ENCODE measurements around the gene SYT7.

The SYT7 gene

GRCh38 chr11:61514050-61514917 lies 66.6 kb downstream of the SYT7 start:
- no peak for DNase-seq (ENCODE audit: low read depth)

DNA sequence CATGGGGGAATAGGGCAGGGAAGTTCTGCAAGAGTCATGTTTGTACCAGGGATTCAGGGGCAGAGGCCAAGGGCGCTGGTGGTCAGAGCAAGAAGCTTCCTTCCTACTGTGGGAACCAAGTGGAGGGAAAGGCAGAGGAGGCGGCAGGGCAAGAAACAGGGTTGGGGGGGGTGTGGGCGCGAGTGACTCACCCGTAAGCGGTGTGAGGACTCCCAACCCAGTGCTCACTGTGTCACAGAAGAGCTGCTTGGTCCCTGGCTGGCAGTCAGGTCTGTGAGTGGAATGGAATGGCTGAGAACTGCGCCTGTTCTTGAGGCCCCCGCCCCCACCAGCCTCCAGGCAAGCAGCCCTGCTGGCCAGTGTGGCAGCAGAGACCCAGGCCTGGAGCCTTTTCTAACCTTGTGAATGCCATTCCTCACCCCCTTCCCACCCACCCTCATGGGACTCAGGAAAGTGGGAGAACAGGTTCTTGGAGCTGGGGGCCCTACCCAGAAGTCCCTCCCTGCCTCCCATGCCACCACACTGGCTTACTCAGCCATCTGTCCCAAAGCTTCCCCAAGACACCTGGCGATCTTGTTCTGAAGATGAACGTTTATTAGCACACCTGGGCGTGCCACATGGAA lies 67.6 kb downstream of the SYT7 start:
- DNase-seq (ENCODE audit: low read depth), result no peak

DNA sequence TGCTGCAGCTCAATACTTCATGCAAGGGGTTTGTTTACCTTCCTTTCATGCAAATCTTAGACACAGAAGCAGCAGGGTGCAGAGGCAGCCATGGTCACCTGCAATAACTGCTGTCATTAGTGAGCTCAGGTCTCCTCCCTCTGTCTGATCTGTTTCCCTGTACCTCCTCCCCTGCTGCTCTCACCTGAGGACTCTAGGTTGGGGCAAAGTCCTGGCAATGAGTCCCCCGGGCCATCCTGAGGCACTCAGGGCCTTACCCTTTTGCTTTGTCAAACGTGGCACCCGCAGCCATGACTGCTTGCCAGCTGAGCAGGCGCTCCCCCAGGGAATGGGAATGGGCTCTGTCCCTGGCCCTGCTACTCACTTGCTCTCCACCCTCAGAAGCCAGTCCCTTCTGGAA lies 68.4 kb downstream of the SYT7 start:
- DNase-seq (ENCODE audit: low read depth), result no peak

DNA sequence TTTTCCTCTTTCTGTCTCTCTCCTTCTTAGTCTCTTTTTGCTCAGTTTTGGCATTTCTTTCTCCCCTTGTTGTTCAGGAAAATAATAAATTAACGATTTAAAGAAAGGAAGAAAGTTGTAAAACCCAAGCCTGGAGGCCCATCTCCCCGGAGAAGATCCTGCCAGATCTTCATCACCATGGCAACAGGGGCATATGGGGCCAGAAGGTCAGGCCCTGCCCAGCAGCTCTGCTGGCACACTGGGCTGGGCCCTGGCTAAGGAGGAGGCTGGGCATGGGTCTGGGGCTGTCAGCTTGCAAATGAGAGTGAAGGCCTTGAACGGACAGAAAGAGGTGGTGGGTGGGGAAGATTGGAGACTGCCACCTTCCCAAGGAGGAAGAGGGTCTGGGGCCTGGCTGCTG lies 69.5 kb downstream of the SYT7 start:
- DNase-seq (ENCODE audit: low read depth), result no peak

DNA sequence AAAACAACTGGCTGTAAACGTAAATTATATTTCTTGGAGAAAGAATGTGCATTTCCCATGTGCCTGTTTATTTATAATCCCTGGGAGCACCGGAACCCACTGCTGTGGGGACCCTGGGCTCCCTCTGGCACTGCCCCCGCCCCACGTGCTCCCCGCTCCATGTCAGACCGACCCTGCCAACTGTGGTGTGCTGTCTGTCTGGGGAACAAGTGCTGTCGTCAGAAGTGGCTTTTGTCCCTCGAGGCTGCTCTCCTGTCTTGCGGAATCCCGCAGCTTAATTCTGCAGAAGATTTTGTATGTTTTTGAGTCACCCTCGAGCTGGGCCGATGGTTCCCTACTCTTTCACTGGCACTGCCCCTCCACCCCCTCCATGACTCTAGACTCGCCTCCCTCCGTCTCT lies 69.9 kb downstream of the SYT7 start:
- no peak for DNase-seq (ENCODE audit: low read depth)

DNA sequence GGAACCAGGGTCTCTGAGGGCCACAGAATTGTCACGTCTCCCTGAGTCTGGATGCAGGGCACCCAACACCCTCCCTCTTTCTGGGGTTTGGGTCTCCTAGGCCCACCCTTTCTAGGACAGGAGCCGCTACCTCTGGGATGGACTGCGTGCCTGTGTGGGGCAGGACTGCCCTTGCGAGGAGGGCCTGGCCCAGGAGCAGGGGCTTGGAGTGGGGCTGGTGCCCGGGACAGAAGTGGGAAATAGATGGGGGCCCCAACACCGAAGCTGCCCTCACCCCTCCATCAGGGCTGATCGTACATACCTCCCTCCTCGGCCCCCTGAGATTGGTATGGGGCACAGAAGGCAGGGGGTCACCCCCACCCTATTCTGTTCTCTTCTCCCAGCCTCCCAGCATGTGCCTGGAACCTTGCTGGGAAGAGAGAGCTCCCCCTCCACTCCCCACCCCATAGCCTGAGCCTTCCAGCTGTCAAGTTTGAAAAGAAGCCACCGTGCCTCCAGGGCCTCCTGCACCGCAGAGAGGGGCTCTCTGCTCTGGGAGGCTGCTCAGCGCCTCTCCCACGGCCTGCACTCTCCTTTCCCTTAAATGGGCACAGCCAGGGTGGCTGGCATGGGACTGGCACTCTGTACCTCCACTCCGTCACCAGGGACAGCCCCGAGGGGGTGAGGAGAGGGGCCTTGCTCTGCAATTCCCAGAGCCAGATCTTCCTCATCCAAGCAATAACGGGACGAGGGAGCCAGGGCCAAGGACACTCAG lies 70.5 kb downstream of the SYT7 start:
- no peak for DNase-seq (ENCODE audit: low read depth)

GRCh38 chr11:61509043-61510029 lies 71.5 kb downstream of the SYT7 start:
- peak; percentile 22 for DNase-seq (ENCODE audit: low read depth)

GRCh38 chr11:61507962-61508861 lies 72.7 kb downstream of the SYT7 start, which contains the start of gene LRRC10B:
TSS of gene LRRC10B (plus strand) at chr11:61508749. CDS start at chr11:61508999, 250 bp downstream.
- DNase-seq (ENCODE audit: low read depth), result no peak

DNA sequence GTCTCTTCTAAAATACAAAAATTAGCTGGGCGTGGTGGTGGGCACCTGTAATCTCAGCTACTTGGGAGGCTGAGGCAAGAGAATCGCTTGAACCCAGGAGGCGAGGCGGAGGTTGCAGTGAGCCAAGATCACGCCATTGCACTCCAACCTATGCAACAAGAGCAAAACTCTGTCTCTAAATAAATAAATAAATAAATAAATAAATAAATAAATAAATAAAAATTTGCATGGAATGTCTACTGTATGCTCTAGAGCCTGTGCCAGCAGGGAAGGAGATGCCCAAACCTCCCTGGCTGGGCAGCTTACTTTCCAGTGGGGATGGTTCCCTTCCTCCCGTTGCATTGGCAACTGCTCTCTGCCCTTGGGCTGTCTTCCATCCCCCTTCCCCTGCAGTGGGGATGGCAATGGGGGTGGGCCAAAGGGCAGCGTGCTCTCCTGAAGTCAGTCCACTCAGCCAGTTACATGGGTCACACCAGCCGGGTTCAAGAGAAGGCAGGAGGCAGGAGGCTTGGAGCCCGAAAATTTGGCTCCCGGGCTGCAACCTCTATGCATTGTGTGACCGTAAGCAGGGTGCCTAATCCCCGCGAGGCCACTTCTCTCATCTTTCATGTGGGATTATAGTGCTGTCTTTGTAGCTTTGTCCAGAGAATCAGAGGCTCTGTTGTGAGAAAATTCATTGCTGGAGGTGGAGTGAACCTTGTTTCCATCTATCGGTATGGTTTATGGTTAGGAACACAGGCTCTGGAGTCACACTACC lies 73.7 kb downstream of the SYT7 start:
- DNase-seq (ENCODE audit: low read depth), result no peak

DNA sequence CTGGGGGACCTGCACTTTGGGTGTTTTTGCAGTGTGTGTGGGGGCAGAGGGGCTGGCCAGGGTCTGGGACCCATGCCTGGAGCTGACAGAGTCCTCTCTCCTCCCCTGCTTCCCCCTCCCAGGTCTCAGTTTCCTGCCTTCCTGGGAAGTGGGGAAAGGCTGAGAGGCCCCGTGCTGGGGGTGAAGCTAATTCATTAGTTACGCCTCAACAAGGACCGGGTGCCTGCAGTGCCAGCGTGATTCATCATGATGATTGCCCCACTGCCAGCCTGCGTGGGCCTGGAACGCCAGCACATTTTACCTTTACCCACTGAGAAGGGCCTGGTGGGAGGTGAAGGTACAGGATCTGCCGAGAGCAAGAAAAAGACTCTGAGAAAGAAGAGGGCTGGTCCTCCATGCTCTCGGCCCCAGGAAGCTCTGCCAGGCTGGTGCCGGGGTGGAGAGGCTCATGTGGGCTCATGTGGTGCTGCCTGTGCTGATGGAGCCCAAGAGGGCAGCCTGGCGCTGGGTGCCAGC lies 75.2 kb downstream of the SYT7 start:
- no peak for DNase-seq (ENCODE audit: low read depth)

GRCh38 chr11:61505106-61505505 lies 75.8 kb downstream of the SYT7 start:
- DNase-seq (ENCODE audit: low read depth), result no peak

- DNase-seq (ENCODE audit: low read depth), result no peak
These were observed 77.6 kb downstream of the SYT7 start for GRCh38 chr11:61503135-61503770.

GRCh38 chr11:61502522-61502921 lies 78.4 kb downstream of the SYT7 start:
- DNase-seq (ENCODE audit: low read depth), result no peak

GRCh38 chr11:61499816-61500491 lies 80.9 kb downstream of the SYT7 start:
- DNase-seq (ENCODE audit: low read depth), result no peak

DNA sequence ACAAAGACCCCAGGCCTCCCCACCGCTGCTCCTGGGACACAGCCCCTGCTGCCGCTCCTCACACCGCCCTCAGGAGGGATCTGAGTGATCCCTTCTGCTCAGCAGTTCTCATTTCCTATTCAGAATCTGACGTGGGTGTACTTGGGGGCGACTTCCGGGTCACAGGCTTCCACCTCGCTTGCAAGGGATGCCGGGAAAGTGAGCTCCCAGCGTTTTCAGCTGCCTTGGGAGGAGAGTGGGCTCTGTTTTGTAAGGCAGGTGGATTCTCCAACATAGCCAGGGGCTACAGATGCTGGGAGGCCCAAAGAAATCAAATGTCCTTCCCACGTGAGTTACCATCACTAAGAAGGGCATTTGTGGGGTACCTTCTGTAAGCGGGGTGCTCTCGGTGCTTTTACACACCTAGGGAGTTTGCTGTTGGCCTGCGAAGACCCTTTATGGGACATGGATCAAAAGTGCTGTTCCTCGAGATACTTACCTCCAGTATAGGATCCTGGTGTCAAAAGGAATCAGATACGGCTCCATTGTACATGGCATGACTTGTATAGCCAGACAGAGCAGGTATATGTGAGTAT lies 82.0 kb downstream of the SYT7 start:
- DNase-seq (ENCODE audit: low read depth), result no peak

DNA sequence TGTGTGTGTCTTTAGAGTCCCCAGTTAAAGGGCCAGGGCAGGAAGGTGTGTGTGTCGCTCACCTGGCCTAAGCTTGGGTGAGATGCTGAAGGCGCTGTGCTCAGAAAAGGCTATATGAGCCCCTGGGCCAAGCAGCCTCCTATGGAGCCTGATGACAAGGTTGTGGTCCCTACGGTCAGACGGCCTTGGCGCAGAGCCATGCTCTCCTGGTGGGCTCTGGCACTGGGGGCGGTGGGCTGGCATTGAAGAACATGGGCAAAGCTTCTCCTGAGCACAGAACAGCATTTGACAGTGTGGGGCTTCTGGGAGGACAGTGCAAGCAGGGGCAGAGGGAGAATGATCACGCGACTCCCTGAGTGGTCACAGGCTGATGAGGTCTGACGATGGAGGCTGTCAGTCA lies 83.0 kb downstream of the SYT7 start:
- no peak for DNase-seq (ENCODE audit: low read depth)

- DNase-seq (ENCODE audit: low read depth), result no peak
These were observed 83.4 kb downstream of the SYT7 start for GRCh38 chr11:61497473-61497872.
